AG04449 (cell line): ENCODE measurements around the gene CCDC195.

ENCODE experiments used
- CTCF ChIA-PET: fragments of 350-600 bp; formaldehyde crosslinking; extraction: SDS; loops from one replicate; lab custom pipeline; 2021; ENCODE audit warnings: antibody characterized with exemption; lab: Yijun Ruan, JAX
- POLR2A ChIA-PET: fragments of 400-600, 350-600 bp; formaldehyde crosslinking; extraction: SDS; loops from one replicate; lab custom pipeline; 2020; ENCODE audit warnings: antibody characterized with exemption, inconsistent platforms; lab: Yijun Ruan, JAX
- DNase-seq: peaks from one replicate; pipeline ENCODE4 v3.0.0-alpha.2; 2010; ENCODE audit warnings: low read depth, low spot score
- H3K4me3 ChIP-seq: 2 replicates; pipeline ENCODE4 v1.5.1; 2011; ENCODE audit warnings: low read depth, mild to moderate bottlenecking, control low read depth, low read length
- CTCF ChIP-seq: IDR thresholded peaks from one replicate; pipeline ENCODE4 v1.5.1; 2011; ENCODE audit warnings: mild to moderate bottlenecking, moderate library complexity, low read length, control low read depth, inconsistent platforms; ENCODE audit not compliant: insufficient read depth; ENCODE audit errors: missing control alignments

CCDC195 gene

GRCh38 chr2:224716201-224716600, at the start of gene CCDC195:
CCDC195 (minus strand) TSS chr2:224716365; CDS start chr2:224716365, 0 bp downstream.
- CTCF ChIA-PET: no interaction called here
- DNase-seq: no peak
- POLR2A ChIA-PET: no interaction called here
- no peak for TF ChIP-seq CTCF
- H3K4me3 ChIP-seq: no peak within 1 kb of the TSS

DNA sequence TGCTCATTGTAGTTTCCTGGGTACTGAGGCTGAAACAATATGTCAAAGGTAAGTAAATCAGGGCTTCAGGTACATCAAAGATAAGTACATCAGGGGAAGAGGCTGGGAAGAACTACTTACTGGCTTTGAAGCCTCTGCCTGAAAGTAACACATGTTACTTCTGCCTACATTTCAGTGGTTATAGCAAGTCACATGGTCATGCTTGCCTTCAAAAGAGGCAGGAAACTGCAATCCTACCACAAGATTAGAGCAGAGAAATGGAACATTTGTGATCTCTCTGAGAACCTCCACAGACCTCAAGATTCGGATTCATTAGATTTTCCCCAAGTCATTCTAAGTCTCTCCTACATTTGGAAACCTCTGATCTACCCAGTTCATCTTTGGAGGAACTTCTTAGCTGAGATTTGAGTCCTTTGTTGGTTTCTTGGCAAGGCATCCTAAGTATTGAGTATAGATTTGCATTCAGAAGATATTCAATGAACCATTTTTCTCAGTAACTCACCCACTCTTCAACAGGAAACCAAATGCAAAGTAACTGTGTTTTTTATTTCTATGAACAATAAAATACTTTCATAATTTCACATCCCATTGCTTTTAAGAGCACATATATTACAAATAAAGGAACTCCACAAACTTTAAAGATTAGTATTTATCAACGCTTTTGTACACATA, 48.5 kb upstream of the CCDC195 start:
- ChIA-PET POLR2A (no interaction called here), CTCF (interaction anchor here (1.4 to 7.8 kb wide), 2 partner anchors 11 to 13 kb away, joined by 4 to 62 read pairs; no protein-coding TSS in a partner anchor)
- DNase-seq: no peak
- H3K4me3 ChIP-seq: no peak overlapping the region
- TF ChIP-seq CTCF: no peak

- no peak overlapping the region for H3K4me3 ChIP-seq
- POLR2A ChIA-PET: no interaction called here
- DNase-seq: no peak
- CTCF ChIA-PET: interaction anchor here (1.1 kb wide), 1 partner anchor 403 kb away, joined by 3 read pairs; no protein-coding TSS in a partner anchor
- no peak for TF ChIP-seq CTCF
Measured at GRCh38 chr2:224757934-224758548, 41.9 kb upstream of the CCDC195 start.

- peak; percentile 58 for DNase-seq
- ChIA-PET POLR2A (no interaction called here), CTCF (interaction anchor here (1.0 to 1.3 kb wide), 2 partner anchors 10 to 24 kb away, joined by 3 to 4 read pairs; no protein-coding TSS in a partner anchor)
- H3K4me3 ChIP-seq: no peak overlapping the region
- TF ChIP-seq CTCF: no peak
Measured at GRCh38 chr2:224753743-224754540, 37.8 kb upstream of the CCDC195 start.

GRCh38 chr2:224751996-224752698, 36.0 kb upstream of the CCDC195 start:
- ChIA-PET CTCF (interaction anchor here (0.9 kb wide), 1 partner anchor 26 kb away, joined by 3 read pairs; no protein-coding TSS in a partner anchor), POLR2A (no interaction called here)
- DNase-seq: no peak
- H3K4me3 ChIP-seq: no peak overlapping the region
- TF ChIP-seq CTCF: no peak
